ENCODE measurements around the gene STK17A.
A peak's percentile ranks its signal among the peaks of the same experiment; 100 is the strongest.

Gene STK17A

GRCh38 chr7:43538404-43538771, 44.5 kb upstream of the STK17A start:
- in situ Hi-C loops (cut with HindIII; ENCODE audit: low sequenced_read_pairs), result no loop called here
- no peak overlapping the region for H3K4me3 ChIP-seq (ENCODE audit: low read depth, low read length)
- TF ChIP-seq CTCF (IDR thresholded peaks at IDR 0.05; ENCODE audit: low read depth, low read length), result no peak
- DNase-seq (ENCODE audit: low read depth, low spot score), result no peak

DNA sequence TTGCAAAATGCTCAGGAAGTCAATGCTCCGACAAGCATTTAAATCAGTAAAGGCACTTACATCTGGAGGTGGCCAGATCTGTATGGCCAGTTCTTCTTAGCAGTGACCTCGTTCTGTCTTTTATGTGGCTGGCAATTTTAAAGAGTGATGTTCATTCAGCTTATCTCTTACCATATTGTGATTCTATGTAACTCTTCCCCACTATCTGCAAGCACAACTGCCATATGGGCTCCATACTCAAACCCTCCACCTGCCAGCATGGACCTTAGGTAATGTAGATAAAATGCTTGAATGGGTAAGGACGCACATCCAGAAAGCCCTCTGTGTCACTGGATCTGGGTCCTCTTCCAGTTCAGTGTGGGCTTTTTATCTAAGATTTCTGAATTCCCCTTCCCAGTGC, 42.4 kb upstream of the STK17A start:
- H3K4me3 ChIP-seq (ENCODE audit: low read depth, low read length), result no peak overlapping the region
- no peak for TF ChIP-seq CTCF (IDR thresholded peaks at IDR 0.05; ENCODE audit: low read depth, low read length)
- DNase-seq (ENCODE audit: low read depth, low spot score), result no peak
- in situ Hi-C loops (cut with HindIII; ENCODE audit: low sequenced_read_pairs), result no loop called here

DNA sequence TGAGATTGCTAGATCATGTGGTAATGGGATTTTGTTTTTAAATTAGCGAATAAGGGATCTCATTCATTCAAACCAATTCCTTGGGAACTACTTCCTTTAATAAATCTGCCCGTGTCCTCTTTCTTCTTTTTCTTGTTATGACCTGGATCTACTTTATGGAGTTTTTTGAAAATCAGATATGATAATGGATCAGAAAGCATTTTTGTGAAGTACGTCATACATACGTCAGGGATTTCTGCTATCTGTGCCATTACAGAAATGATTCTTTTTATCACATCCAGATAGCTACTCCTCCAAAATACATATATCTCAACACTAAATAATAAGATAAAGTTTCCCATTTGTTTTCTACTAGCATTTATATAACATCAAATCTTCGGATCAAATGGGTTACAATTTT, 40.2 kb upstream of the STK17A start:
- no peak overlapping the region for H3K4me3 ChIP-seq (ENCODE audit: low read depth, low read length)
- in situ Hi-C loops (cut with HindIII; ENCODE audit: low sequenced_read_pairs), result no loop called here
- no peak for TF ChIP-seq CTCF (IDR thresholded peaks at IDR 0.05; ENCODE audit: low read depth, low read length)
- DNase-seq (ENCODE audit: low read depth, low spot score), result no peak

GRCh38 chr7:43546231-43546630, 36.7 kb upstream of the STK17A start:
- no peak for TF ChIP-seq CTCF (IDR thresholded peaks at IDR 0.05; ENCODE audit: low read depth, low read length)
- in situ Hi-C loops (cut with HindIII; ENCODE audit: low sequenced_read_pairs), result no loop called here
- H3K4me3 ChIP-seq (ENCODE audit: low read depth, low read length), result no peak overlapping the region
- DNase-seq (ENCODE audit: low read depth, low spot score), result no peak

DNA sequence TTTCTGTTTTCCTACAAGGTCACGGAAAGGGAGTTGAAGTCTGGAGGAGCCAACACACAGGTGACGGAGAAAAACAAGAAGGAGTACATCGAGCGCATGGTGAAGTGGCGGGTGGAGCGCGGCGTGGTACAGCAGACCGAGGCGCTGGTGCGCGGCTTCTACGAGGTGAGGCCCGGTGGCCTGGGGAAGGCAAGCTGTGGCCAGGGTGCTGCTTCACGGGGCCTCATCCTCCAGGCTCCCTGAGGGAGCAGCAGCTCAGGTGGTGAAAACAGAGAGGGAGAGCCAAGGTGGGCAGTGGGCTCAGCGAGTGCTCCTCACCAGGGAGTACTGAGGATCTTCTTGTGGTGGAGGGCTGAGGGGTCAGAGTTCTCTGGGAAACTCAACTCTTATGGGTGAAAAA, 32.5 kb upstream of the STK17A start:
- in situ Hi-C loops (cut with HindIII; ENCODE audit: low sequenced_read_pairs), result no loop called here
- no peak for DNase-seq (ENCODE audit: low read depth, low spot score)
- no peak overlapping the region for H3K4me3 ChIP-seq (ENCODE audit: low read depth, low read length)
- no peak for TF ChIP-seq CTCF (IDR thresholded peaks at IDR 0.05; ENCODE audit: low read depth, low read length)

DNA sequence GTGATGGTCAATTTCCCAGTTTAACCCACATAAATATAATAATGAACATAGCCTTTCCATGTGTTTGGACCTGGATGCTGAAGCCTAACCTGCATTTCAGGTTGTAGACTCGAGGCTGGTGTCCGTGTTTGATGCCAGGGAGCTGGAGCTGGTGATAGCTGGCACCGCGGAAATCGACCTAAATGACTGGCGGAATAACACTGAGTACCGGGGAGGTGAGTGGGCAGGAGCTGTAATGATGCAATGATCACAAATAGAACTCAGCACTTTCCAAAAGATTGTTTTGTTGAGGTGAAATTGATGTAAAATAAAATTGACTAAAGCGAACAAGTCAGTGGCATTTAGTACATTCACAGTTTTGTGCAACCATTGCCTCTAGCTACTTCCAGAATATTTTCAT, 30.8 kb upstream of the STK17A start:
- in situ Hi-C loops (cut with HindIII; ENCODE audit: low sequenced_read_pairs), result no loop called here
- H3K4me3 ChIP-seq (ENCODE audit: low read depth, low read length), result no peak overlapping the region
- TF ChIP-seq CTCF (IDR thresholded peaks at IDR 0.05; ENCODE audit: low read depth, low read length), result no peak
- no peak for DNase-seq (ENCODE audit: low read depth, low spot score)

DNA sequence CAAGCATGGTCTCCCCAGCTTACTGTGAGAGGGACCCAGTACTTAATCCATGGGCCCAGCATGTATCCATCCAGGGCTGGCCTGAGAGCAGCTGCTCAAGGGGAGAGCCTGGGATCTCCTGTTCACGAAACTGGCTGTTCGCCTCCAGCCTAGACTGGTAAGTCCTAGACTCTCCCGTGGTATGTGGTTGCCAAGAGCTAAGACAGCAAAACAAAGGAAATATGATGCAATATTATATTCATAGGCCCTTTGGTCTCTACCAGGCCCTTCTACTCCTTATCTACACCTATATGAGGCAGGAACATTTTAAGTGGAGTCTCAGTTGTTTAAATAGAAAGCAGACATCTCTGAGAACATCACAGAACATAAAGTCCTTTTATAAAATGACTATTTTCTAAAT, 28.9 kb upstream of the STK17A start:
- TF ChIP-seq CTCF (IDR thresholded peaks at IDR 0.05; ENCODE audit: low read depth, low read length), result no peak
- DNase-seq (ENCODE audit: low read depth, low spot score), result peak; percentile 46
- no peak overlapping the region for H3K4me3 ChIP-seq (ENCODE audit: low read depth, low read length)
- in situ Hi-C loops (cut with HindIII; ENCODE audit: low sequenced_read_pairs), result no loop called here
